ENCODE measurements around the gene GRIA4.

The GRIA4 gene

GRCh38 chr11:105918600-105918999, 308.7 kb downstream of the GRIA4 start:
- Histone ChIP-seq H4K8ac (ENCODE audit: low read depth, low read length) (no peak overlapping the region), H2BK15ac (replicated peaks; ENCODE audit: low read depth) (no peak overlapping the region), H3K23ac (ENCODE audit: low read length) (no peak overlapping the region), H3K4me3 (ENCODE audit: low read length) (no peak overlapping the region), H3K4me2 (ENCODE audit: low read length) (no peak overlapping the region), H3K9ac (ENCODE audit: low read length) (no peak overlapping the region), H3K4me1 (ENCODE audit: control insufficient read depth, low read depth, low read length) (no peaks in the 10 kb centered on the region), H2BK120ac (ENCODE audit: low read depth, low read length) (no peak overlapping the region), H3K27ac (ENCODE audit: low read depth, low read length) (no peak overlapping the region), H3K56ac (ENCODE audit: low read length) (no peak overlapping the region), H3K36me3 (ENCODE audit: control insufficient read depth, insufficient read depth, low read length) (no peaks in the 10 kb centered on the region), H2BK5ac (ENCODE audit: low read length) (no peak overlapping the region), H3K27me3 (ENCODE audit: insufficient read depth, low read length, poor library complexity) (no peaks in the 10 kb centered on the region), H3K4ac (ENCODE audit: low read depth, low read length) (no peak overlapping the region), H3K18ac (ENCODE audit: low read length) (no peak overlapping the region), H2AK5ac (ENCODE audit: low read length) (no peak overlapping the region), H3K79me1 (ENCODE audit: low read length) (no peaks in the 10 kb centered on the region), H4K5ac (ENCODE audit: low read length) (no peak overlapping the region), H3K79me2 (ENCODE audit: control insufficient read depth, insufficient read depth, low read length) (no peaks in the 10 kb centered on the region)
- no peak for DNase-seq

DNA sequence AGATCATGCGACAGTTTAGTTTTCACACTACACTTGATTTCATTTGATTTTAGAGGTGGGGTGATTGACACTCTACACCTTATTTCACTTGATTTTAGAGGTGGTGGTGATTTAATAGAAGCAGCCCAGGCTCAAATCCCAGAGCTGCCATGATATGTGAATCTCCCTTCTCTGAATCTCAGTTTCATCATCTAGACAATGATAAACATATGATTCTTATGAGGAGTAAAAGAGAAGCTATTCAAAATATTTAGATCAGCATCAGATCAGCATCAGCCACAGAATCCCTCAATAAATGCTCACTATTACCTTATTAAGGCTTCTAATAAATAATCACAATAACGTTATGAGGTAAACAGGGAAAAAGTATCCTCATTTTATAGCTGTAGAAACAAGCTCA, 313.4 kb downstream of the GRIA4 start:
- Histone ChIP-seq H4K8ac (ENCODE audit: low read depth, low read length) (no peak overlapping the region), H3K4me3 (ENCODE audit: low read length) (no peak overlapping the region), H3K9ac (ENCODE audit: low read length) (no peak overlapping the region), H2AK5ac (ENCODE audit: low read length) (no peak overlapping the region), H3K36me3 (ENCODE audit: control insufficient read depth, insufficient read depth, low read length) (no peaks in the 10 kb centered on the region), H4K5ac (ENCODE audit: low read length) (no peak overlapping the region), H2BK120ac (ENCODE audit: low read depth, low read length) (no peak overlapping the region), H2BK15ac (replicated peaks; ENCODE audit: low read depth) (no peak overlapping the region), H3K4me1 (ENCODE audit: control insufficient read depth, low read depth, low read length) (no peaks in the 10 kb centered on the region), H3K27ac (ENCODE audit: low read depth, low read length) (no peak overlapping the region), H3K79me1 (ENCODE audit: low read length) (no peaks in the 10 kb centered on the region), H3K56ac (ENCODE audit: low read length) (no peak overlapping the region), H3K4ac (ENCODE audit: low read depth, low read length) (no peak overlapping the region), H3K18ac (ENCODE audit: low read length) (no peak overlapping the region), H3K79me2 (ENCODE audit: control insufficient read depth, insufficient read depth, low read length) (no peaks in the 10 kb centered on the region), H3K23ac (ENCODE audit: low read length) (no peak overlapping the region), H3K4me2 (ENCODE audit: low read length) (no peak overlapping the region), H3K27me3 (ENCODE audit: insufficient read depth, low read length, poor library complexity) (no peaks in the 10 kb centered on the region), H2BK5ac (ENCODE audit: low read length) (no peak overlapping the region)
- no CpG with 5 or more reads among the region's 2 CpGs for WGBS (ENCODE audit: extremely low coverage, insufficient coverage, low lambda C conversion rate)
- DNase-seq, result no peak

GRCh38 chr11:105923807-105924206, 313.9 kb downstream of the GRIA4 start:
- no peak overlapping the region for H2AK5ac ChIP-seq (ENCODE audit: low read length)
- H2BK120ac ChIP-seq (ENCODE audit: low read depth, low read length), result no peak overlapping the region
- H2BK15ac ChIP-seq (replicated peaks; ENCODE audit: low read depth), result no peak overlapping the region
- no peak overlapping the region for H4K5ac ChIP-seq (ENCODE audit: low read length)
- whole genome bisulfite sequencing (ENCODE audit: extremely low coverage, insufficient coverage, low lambda C conversion rate), result no CpG with 5 or more reads among the region's 3 CpGs
- no peaks in the 10 kb centered on the region for H3K27me3 ChIP-seq (ENCODE audit: insufficient read depth, low read length, poor library complexity)
- H2BK5ac ChIP-seq (ENCODE audit: low read length), result no peak overlapping the region
- no peak for DNase-seq
- H3K9ac ChIP-seq (ENCODE audit: low read length), result no peak overlapping the region
- no peak overlapping the region for H4K8ac ChIP-seq (ENCODE audit: low read depth, low read length)
- H3K36me3 ChIP-seq (ENCODE audit: control insufficient read depth, insufficient read depth, low read length), result no peaks in the 10 kb centered on the region
- H3K18ac ChIP-seq (ENCODE audit: low read length), result no peak overlapping the region
- no peak overlapping the region for H3K4me2 ChIP-seq (ENCODE audit: low read length)
- H3K4me1 ChIP-seq (ENCODE audit: control insufficient read depth, low read depth, low read length), result no peaks in the 10 kb centered on the region
- no peak overlapping the region for H3K4ac ChIP-seq (ENCODE audit: low read depth, low read length)
- no peak overlapping the region for H3K27ac ChIP-seq (ENCODE audit: low read depth, low read length)
- H3K4me3 ChIP-seq (ENCODE audit: low read length), result no peak overlapping the region
- no peak overlapping the region for H3K23ac ChIP-seq (ENCODE audit: low read length)
- no peaks in the 10 kb centered on the region for H3K79me1 ChIP-seq (ENCODE audit: low read length)
- no peaks in the 10 kb centered on the region for H3K79me2 ChIP-seq (ENCODE audit: control insufficient read depth, insufficient read depth, low read length)
- no peak overlapping the region for H3K56ac ChIP-seq (ENCODE audit: low read length)

DNA sequence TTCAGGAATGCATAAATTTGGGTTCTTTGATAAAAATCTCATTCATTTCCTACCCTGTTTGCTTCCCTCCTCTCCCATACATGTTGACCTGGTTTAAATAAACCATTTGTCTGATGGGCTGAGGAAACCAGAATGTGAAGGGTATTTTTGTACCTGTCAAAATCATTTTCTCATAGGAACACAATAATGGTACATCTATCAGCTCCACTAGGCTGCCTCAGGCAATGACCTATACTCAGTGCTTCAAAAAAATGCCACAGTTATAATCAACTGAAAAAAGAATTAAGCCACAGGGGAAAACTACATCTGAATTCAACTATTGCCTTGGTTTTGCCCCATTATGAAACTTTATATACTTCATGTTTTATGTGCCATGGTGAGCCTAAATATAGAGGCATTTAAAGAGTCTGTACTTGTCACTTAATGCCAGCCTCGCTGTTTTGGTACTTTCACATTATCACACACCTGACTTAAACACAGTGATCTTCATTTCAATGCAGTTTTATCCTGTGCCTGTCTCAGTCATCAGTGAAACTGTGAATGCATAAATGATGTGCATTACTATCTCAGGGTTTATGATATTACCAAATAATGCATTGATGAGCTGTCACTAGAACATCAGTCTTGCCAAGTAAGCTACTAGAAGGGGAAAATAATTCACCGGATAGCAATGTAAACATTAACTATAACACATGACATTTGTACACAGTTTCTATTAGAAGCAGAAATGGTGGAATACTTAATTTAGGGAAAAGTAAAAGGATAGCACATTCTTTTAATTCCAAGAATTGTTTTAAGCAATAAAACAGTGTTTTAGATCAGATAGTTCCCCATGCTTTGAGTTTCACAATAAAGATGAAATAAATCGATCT, 319.4 kb downstream of the GRIA4 start:
- H2BK15ac ChIP-seq (replicated peaks; ENCODE audit: low read depth), result no peak overlapping the region
- H3K23ac ChIP-seq (ENCODE audit: low read length), result no peak overlapping the region
- no peak overlapping the region for H2BK5ac ChIP-seq (ENCODE audit: low read length)
- no CpG with 5 or more reads among the region's 3 CpGs for WGBS (ENCODE audit: extremely low coverage, insufficient coverage, low lambda C conversion rate)
- H3K4me2 ChIP-seq (ENCODE audit: low read length), result no peak overlapping the region
- H3K9ac ChIP-seq (ENCODE audit: low read length), result no peak overlapping the region
- H2BK120ac ChIP-seq (ENCODE audit: low read depth, low read length), result no peak overlapping the region
- no peak overlapping the region for H3K18ac ChIP-seq (ENCODE audit: low read length)
- no peaks in the 10 kb centered on the region for H3K79me1 ChIP-seq (ENCODE audit: low read length)
- H2AK5ac ChIP-seq (ENCODE audit: low read length), result no peak overlapping the region
- DNase-seq, result no peak
- H3K27me3 ChIP-seq (ENCODE audit: insufficient read depth, low read length, poor library complexity), result no peaks in the 10 kb centered on the region
- no peak overlapping the region for H3K27ac ChIP-seq (ENCODE audit: low read depth, low read length)
- H4K8ac ChIP-seq (ENCODE audit: low read depth, low read length), result no peak overlapping the region
- H3K36me3 ChIP-seq (ENCODE audit: control insufficient read depth, insufficient read depth, low read length), result no peaks in the 10 kb centered on the region
- no peaks in the 10 kb centered on the region for H3K79me2 ChIP-seq (ENCODE audit: control insufficient read depth, insufficient read depth, low read length)
- H3K4me1 ChIP-seq (ENCODE audit: control insufficient read depth, low read depth, low read length), result no peaks in the 10 kb centered on the region
- H3K4ac ChIP-seq (ENCODE audit: low read depth, low read length), result no peak overlapping the region
- H4K5ac ChIP-seq (ENCODE audit: low read length), result no peak overlapping the region
- H3K56ac ChIP-seq (ENCODE audit: low read length), result no peak overlapping the region
- no peak overlapping the region for H3K4me3 ChIP-seq (ENCODE audit: low read length)

GRCh38 chr11:105933695-105934094, 323.8 kb downstream of the GRIA4 start:
- H3K23ac ChIP-seq (ENCODE audit: low read length), result no peak overlapping the region
- H4K8ac ChIP-seq (ENCODE audit: low read depth, low read length), result no peak overlapping the region
- H3K36me3 ChIP-seq (ENCODE audit: control insufficient read depth, insufficient read depth, low read length), result no peaks in the 10 kb centered on the region
- H3K27ac ChIP-seq (ENCODE audit: low read depth, low read length), result no peak overlapping the region
- no peak overlapping the region for H2BK15ac ChIP-seq (replicated peaks; ENCODE audit: low read depth)
- H3K4me3 ChIP-seq (ENCODE audit: low read length), result no peak overlapping the region
- no peaks in the 10 kb centered on the region for H3K79me2 ChIP-seq (ENCODE audit: control insufficient read depth, insufficient read depth, low read length)
- H4K5ac ChIP-seq (ENCODE audit: low read length), result no peak overlapping the region
- no peak for DNase-seq
- no peak overlapping the region for H3K56ac ChIP-seq (ENCODE audit: low read length)
- H3K18ac ChIP-seq (ENCODE audit: low read length), result no peak overlapping the region
- H3K4ac ChIP-seq (ENCODE audit: low read depth, low read length), result no peak overlapping the region
- H3K4me1 ChIP-seq (ENCODE audit: control insufficient read depth, low read depth, low read length), result no peaks in the 10 kb centered on the region
- no peak overlapping the region for H3K9ac ChIP-seq (ENCODE audit: low read length)
- no peaks in the 10 kb centered on the region for H3K79me1 ChIP-seq (ENCODE audit: low read length)
- H2BK5ac ChIP-seq (ENCODE audit: low read length), result no peak overlapping the region
- WGBS (ENCODE audit: extremely low coverage, insufficient coverage, low lambda C conversion rate), result no CpG with 5 or more reads among the region's 6 CpGs
- H3K4me2 ChIP-seq (ENCODE audit: low read length), result no peak overlapping the region
- H2AK5ac ChIP-seq (ENCODE audit: low read length), result no peak overlapping the region
- H3K27me3 ChIP-seq (ENCODE audit: insufficient read depth, low read length, poor library complexity), result no peaks in the 10 kb centered on the region
- no peak overlapping the region for H2BK120ac ChIP-seq (ENCODE audit: low read depth, low read length)

DNA sequence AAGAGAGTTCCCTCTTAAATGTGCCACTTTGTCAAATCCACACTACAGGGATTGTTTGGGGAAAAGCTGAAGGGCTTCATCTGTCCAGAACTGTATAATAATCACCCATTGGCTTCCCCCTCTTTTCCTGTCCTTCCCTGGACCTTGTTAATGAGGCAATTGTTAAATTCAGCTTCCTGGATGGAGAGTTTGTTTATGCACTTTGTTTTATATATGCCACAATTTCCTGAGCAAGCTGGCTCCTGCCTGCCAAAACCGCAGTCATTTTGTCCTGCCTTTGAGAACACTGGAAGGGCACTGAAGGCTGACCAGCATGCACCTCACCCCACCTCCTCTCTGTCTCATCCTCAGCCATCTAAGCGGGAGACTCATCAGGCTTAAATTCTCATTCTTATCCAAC, 325.9 kb downstream of the GRIA4 start:
- Histone ChIP-seq H3K36me3 (ENCODE audit: control insufficient read depth, insufficient read depth, low read length) (no peaks in the 10 kb centered on the region), H3K27me3 (ENCODE audit: insufficient read depth, low read length, poor library complexity) (no peaks in the 10 kb centered on the region), H3K18ac (ENCODE audit: low read length) (no peak overlapping the region), H3K4me3 (ENCODE audit: low read length) (no peak overlapping the region), H3K27ac (ENCODE audit: low read depth, low read length) (no peak overlapping the region), H3K79me2 (ENCODE audit: control insufficient read depth, insufficient read depth, low read length) (no peaks in the 10 kb centered on the region), H3K4me1 (ENCODE audit: control insufficient read depth, low read depth, low read length) (no peaks in the 10 kb centered on the region), H3K4me2 (ENCODE audit: low read length) (no peak overlapping the region), H3K23ac (ENCODE audit: low read length) (no peak overlapping the region), H3K56ac (ENCODE audit: low read length) (peak overlapping the region; percentile 28), H3K4ac (ENCODE audit: low read depth, low read length) (no peak overlapping the region), H2AK5ac (ENCODE audit: low read length) (no peak overlapping the region), H2BK120ac (ENCODE audit: low read depth, low read length) (no peak overlapping the region), H2BK15ac (replicated peaks; ENCODE audit: low read depth) (no peak overlapping the region), H4K8ac (ENCODE audit: low read depth, low read length) (no peak overlapping the region), H4K5ac (ENCODE audit: low read length) (no peak overlapping the region), H3K79me1 (ENCODE audit: low read length) (no peaks in the 10 kb centered on the region), H3K9ac (ENCODE audit: low read length) (no peak overlapping the region), H2BK5ac (ENCODE audit: low read length) (no peak overlapping the region)
- DNase-seq, result no peak
- WGBS (ENCODE audit: extremely low coverage, insufficient coverage, low lambda C conversion rate), result no CpG with 5 or more reads among the region's 2 CpGs

Measured in mesendoderm (in vitro differentiated cells).